ENCODE measurements around the gene KIAA1328.

GRCh38 chr18:36889742-36890141 lies 60.8 kb downstream of the KIAA1328 start:
- TF ChIP-seq, protein P1, sequence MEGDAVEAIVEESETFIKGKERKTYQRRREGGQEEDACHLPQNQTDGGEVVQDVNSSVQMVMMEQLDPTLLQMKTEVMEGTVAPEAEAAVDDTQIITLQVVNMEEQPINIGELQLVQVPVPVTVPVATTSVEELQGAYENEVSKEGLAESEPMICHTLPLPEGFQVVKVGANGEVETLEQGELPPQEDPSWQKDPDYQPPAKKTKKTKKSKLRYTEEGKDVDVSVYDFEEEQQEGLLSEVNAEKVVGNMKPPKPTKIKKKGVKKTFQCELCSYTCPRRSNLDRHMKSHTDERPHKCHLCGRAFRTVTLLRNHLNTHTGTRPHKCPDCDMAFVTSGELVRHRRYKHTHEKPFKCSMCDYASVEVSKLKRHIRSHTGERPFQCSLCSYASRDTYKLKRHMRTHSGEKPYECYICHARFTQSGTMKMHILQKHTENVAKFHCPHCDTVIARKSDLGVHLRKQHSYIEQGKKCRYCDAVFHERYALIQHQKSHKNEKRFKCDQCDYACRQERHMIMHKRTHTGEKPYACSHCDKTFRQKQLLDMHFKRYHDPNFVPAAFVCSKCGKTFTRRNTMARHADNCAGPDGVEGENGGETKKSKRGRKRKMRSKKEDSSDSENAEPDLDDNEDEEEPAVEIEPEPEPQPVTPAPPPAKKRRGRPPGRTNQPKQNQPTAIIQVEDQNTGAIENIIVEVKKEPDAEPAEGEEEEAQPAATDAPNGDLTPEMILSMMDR (IDR thresholded peaks at IDR 0.05) = no peak
- no peak for TF ChIP-seq POLR2A (IDR thresholded peaks at IDR 0.05)
